GM19455 (cell line): Measurements from ENCODE around the gene KRT4.

Experiments
- ATAC-seq: cut with Tn5 transposase; IDR thresholded peaks from one replicate; pipeline ENCODE4 v1.9.1; 2021; ENCODE audit not compliant: unreplicated experiment

The KRT4 gene

DNA sequence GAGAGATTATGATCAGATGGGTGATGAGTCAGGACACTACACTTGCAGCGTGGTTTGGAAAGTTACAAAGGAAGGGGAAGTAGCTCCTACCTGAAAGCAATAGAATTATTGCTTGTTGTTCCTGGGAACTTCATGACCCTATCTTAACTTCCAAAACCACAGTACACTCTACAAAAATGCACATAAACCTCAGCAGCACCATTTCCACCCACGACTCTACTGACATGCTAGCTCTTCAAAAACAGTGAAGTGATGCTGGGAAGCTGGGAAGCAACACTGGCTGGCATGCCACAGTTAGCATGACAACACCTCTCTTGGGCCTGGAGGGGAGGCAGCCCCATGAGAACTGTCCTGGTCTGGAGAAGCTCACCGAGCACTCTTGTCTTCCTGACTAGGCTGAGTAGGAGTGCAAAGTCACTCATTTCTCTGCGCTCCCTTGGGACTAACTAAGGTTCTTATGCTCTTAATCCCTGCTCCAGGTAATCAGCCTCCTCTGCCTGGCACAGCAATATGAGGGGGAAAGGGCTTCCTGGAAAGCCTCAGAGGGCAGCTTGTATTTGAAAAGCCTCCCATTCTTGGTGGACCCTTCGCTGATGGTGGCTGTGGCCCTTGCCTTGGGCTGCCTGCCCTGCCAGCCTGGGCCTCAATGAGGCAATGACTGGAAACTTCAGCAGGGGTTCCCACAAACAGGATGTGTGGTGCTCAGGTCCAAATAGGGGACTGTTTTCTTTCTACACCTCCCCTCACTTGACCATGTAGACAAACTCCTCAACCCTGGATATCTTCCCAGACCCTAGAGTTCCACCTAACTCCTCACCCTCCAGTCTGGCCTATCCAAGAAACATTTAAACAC lies 19.2 kb downstream of the KRT4 start:
- ATAC-seq, result no peak

DNA sequence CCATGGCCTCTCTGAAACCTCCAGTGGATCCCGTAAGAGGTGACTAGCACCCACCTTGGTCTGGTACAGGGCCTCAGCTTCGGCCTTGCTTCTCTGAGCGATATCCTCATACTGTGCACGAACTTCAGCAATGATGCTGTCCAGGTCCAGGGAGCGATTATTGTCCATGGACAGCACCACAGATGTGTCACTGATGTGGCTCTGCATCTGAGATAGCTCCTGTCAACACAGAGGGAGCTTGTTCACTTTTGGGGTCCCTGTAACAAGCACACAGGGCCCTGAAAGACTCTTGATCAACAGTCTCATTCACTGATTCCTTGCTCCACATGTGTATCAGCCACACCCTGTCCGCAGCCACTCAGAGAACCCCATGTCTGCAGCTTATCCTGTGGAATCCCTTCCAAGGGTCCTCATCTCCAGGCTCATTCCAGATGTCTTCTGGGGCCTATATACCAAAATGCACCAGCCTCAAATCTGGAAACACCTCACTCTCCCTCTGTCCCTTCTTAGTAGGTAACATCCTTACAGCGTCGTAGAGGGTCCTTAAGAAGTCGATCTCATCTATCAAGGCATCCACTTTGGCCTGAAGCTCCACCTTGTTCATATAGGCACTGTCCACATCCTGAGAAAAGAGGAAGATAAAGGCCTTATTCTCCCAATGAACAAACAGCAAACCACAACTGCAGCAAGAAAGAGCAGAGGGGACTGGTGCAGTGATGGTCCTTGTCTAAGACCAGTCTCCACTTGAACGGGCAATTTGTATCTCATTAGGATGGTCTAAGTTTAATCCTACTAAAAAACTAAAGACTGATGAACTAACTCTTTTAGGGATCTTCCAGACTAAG lies 21.5 kb downstream of the KRT4 start:
- ATAC-seq, result no peak

DNA sequence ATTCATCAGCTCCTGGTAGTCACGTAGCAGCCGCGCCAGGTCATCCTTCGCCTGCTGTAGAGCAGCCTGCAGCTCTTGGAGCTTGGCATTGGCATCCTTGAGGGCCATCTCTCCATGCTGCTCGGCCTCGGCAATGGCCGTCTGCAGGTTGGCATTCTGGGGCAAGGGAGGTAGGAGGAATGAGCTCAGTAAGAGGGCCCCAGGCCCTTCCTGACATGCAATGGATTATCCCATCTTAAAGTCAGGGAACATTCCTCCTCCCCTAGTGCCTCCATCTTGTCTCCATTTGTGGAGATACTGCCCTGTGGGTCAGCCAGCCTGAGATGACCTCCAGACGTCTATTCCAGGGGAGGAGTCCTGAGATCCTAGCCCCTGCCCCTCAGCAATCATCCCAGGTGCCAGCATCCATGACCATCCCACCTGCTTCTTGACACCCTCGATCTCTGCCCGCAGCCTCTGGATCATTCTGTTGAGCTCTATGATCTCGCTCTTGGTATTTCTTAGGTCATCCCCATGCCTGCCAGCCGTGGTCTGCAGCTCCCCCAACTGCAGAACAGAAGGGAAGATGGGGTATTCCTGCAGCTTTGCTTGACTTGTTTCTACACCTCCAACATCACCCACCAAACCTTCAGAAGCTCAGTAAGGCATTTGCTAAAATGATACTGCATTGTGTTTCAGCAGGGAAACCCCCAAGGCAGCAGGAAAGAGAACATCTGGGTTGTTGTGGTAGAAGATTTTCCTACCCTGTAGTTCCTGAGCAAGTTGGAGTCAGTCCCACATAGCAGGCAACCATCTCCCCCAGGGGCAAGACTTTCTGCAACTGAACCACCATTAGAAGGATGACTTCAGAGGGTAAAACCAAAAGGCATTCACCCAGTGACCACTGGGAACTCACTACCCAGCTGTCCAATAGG lies 22.4 kb downstream of the KRT4 start:
- no peak for ATAC-seq

DNA sequence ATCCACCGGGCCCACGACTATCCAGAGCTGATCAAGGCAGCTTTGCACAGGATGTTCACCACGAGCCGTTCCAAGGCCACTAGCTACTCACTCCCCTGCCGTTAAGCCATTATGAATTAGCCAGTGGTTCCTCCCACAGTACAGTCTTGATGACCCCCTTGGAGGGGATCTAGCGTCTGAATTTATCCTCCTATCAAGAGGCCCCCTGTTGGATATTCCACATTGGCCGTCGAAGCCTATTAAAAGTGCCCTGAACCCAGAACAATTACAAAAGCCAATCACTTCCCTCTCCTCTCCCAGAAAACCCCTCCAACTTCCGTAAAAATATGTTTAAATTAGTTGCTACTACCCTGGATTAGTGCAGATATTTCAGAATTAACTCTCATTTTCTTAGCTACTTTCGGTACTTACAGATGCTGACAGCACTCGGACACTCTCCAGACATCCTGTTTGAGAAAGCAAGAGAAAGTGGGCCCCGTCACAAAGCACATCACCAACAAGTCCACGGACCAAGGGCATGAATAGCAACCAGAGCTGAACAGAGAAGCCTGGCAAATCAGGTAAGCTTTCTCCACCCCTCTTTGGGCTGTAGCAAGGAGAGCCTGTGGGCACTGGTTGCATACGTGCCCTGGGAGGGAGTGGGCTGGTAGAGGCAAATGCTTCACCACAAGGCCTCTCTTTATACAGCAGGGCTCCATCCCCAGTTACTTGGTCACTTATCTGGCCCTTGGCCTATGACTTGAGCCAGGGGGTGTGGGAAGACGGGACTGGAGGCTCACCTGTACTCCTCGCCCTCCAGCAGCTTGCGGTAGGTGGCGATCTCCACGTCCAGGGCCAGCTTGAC lies 23.3 kb downstream of the KRT4 start:
- no peak for ATAC-seq

DNA sequence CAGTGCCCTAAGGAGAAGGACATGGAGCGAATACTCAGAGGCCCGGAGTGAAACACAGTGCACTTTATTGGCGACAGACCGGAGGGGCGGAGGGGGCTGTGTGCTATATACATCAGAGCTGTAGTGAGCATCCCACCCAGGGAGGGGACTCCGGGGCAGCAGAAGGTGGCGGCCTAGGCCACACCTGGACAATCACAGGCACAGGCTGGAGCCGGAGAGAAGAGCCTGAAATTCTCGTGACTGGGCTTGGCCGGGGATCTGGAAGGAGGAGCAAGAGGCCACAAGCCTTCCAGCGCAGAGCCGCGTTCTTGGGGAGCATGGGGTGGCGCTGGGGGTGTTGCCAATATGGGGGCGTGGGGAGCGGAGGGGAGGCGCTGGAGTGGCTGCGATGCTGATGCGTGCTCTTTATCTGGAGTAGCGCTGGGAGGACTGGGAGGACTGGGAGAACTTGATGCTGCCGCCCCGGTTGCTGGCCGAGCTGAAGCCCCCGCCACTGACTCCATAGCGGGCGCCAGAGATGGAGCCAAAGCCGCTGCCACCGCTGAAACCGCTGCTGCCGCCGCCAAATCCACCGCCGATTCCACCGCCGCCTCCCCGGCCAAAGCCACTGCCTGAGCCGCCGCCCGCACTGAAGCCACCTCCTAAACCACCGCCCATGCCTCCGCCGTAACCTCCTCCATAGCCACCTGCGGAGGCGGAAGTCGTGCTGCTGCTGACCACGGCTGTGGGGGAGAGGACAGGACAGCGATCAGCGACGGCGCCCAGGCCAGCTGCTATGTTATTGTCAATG lies 24.1 kb downstream of the KRT4 start:
- no peak for ATAC-seq

DNA sequence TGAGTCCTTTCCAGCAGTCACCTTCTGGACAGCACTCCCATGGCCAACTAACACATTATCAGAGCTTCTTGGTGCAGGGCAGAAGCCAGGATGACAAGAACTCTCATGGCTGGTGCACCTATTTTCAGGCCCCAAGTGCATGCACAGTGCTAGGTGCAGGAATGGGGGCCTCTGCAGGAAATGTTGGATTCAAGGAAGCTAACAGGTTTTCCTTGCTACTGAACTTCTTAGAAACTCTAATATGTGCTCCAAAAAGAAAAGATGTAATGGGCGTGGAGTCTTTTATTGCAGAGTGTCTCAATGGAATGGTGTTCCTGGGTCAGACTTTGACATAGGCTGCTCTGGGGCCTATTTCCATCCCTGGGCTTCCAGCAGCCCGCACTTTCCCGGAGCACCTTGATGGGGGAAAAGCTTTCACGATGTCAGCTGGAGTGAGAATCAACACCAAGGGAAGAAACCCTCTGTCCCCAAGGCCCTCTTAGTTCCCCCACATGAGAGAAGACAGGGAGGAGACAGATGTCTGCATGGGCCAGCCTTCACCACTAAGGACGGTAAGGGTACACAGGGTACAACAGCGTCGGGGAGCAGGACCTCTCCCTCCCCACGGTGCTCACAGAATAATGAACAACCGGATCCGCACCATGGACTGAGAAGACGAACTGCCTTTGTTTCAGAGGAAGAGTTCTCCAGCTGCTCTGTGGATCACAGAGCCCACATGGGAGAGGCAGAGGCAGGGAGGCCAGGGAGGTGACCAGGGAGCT lies 24.9 kb downstream of the KRT4 start:
- no peak for ATAC-seq

DNA sequence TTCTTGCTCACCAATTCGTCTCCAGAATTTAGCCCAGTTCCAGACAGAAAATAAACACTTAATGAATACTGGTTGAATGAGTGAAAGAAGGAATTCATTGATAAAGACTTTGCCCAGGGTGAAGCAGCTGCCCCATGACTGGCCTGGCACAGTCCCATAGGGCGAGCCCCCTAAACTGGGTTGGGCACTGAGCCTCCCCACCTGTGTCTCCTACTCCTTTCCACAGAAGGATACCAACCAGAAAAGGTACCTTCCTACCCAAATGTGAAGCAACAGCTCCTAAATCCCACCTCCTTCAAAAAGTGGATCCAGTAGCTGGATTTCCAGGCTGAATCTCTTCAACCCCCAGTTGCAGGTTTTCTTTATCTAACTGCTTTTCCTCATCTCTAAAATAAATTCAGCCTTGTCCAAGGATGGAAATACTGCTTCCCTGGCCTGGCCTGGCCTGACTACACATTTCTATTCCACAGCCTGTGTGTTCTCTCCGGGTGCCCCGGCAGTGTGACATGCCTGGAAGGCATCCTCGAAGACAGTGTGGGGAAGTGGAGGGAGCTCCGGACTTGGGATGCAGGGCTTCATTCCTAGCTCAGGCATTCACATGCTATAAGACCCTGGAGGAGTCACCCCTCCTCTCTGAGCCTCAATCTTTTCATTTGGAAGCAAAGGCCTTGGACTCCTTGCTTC lies 25.6 kb downstream of the KRT4 start:
- ATAC-seq, result no peak

DNA sequence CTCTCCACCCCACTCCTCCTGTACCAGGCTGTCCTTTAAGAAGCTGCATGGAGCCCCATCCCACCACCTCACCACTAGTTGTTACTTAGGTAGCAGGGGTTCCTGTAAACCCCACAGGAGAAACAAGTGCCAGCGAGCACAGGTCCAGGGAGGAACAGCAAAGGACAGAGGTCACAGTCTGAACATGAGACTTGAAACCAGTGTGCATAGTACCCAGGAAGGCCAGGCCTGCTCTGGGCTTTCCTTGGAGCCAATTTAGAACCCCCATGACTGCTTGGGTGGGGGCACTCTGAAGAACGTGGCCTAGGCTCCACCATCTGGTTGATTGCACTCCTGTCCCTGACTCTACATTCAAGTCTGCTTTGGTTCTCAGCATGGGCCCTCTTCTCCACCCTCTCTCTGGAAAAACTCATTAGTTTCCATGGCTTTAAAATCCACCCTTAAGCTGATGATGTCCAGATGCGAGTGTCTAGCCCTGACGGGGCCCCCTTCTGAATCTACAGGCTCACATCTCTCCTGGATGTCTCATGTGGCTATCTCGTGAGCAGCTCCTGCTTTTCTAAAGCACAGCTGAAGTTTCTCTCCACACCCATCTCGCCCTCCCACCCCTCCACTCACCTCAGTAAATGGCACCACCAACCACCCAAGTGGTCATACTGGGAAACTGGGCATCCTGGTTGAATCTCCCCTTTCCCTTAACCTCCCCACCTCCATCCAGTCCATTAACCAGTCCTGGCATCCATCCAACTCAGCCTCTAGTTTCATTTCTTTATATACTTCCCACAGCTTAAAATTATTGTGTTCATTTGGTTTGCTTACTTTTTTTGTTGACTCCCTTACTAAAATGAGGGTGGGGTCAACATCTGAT lies 26.4 kb downstream of the KRT4 start:
- no peak for ATAC-seq

DNA sequence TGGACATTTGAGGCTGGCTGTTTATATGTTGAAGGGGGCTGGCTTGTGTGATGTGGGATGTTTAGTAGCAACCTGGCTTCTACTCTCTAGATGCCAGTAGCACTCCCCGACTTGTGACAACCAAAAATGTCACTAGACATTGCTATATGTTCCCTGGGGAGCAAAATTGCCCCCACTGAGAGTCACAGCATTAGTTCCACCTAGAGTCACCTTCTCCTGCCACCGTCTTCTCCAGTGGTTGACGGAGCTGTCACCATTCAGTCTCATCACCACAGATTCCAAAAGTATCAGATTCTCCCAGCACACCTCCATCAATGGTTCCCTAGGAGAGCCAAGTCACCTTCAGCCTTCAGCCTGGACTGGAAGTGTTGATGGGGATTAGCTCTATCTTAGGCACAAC lies 29.0 kb downstream of the KRT4 start:
- ATAC-seq, result no peak

DNA sequence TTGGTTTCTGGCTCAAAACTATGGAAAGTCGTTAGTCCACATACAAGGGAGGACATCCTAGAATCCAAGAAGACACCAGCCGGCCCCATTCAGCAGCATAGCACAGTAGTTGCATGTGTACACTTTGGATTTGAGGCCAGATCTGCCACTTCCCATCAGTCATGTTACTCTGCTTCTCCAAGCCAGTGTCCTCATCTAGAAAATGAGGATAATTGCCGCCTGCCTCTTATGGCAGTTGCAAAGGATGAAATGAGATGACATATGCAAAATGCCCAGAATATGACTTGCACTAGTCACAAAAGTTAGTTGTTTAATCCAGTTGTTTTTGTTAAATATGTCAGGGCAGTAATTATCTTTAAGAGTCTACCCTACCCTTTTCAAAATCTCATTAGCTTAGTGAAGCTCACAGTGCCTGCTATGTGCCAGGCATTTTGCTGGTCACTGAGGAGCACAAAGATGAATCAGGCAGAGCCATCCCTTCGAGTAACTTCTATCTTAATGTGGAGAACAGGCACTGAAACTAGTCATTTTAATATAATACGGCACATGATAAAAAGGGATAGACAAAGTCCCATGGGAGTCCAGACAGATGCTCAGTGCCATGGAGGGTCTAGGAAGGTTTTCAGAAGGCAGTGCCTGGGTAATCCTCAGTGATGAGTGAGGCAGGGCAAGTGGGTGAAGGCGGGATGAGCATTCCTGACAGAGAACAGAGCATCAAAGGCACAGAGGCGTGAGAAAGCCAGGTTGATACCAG lies 30.2 kb downstream of the KRT4 start:
- ATAC-seq, result no peak

DNA sequence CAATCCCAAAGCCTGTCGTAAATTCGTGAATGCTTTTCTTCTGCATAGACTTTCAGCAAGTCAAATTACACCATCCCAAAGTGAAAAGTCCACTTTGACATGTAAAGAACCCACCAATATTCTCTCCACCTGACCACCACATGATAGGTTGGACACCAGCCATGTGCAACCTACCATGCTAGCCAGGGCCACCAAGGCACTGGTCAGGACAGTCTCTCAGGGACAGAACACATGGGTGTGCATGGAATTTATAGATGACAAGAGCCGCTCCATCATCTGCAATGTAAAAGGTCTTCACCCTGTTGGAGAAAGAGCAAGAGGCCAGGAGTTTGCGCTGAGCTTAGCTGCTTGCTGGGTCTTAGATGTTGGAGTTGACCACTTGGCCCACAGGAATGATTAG lies 31.4 kb downstream of the KRT4 start:
- no peak for ATAC-seq

DNA sequence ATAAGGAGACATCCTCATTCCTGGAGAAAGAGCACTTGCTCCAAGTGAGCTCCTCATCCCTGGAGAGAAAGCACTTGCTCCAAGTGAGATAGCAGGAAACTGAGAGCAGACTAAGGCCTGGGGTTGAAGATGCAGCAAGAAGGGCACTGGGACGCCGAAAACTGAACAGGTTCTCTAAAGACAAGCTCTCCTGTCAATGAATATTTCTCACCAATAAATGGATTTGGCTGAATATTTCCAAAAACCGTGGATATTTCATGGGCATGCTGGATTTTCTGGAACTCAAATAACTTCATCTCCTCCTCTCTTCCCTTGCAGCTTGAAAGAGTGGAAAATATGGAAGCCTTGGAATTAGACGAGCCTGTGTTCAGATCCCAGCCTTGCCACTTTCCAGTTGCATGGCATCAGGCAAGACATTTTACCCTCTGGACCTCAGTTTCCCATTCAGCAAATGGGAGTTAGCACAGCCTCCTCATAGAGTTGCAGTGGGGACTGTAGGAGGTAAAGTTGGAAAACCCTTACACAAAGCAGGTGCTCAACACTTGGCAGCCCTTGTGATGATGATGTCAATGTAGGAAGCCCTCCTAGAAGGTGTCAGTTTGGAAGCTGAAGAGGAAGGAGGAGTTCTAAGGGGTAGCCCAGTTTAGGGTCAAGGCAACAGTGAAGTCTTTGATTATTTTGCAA lies 32.4 kb downstream of the KRT4 start:
- no peak for ATAC-seq

DNA sequence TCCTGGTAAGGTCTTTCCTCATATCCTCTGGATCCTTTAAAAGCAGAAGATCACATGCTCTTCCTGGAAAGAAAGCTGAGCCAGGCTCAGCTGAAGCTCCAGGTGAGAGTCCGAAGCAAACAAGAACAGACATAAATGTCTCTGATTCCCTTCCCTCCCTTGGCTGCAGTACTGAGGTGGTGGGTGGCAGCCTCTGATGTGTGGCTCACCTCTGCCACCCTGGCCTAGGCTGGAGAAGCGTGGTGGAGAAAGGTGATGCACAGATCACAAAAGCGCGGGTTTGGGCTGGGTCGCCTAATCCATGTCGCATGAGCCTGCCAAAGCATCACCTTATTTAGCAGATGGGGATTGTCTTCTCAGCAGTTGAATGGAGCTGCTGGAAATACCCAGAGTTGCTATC lies 34.0 kb downstream of the KRT4 start:
- no peak for ATAC-seq

DNA sequence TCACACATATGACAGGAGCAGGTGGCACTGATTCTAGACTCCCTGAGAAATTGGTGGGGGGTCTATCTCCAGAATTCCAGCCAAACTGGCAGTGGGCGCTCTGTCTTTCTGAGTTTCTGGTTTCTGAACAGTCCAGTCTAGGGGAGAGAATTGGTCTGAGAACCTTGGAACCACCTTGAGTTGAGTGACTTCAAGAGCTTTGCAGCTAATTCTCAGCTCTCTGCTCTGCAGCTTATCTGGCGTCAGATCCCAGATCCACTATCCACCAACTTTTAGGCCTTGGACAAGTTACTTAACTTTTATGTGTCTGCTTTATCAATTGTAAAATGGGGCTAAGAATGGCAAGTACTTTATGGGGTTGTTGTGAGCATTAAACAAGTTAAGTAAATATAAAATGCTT lies 35.1 kb downstream of the KRT4 start:
- no peak for ATAC-seq

DNA sequence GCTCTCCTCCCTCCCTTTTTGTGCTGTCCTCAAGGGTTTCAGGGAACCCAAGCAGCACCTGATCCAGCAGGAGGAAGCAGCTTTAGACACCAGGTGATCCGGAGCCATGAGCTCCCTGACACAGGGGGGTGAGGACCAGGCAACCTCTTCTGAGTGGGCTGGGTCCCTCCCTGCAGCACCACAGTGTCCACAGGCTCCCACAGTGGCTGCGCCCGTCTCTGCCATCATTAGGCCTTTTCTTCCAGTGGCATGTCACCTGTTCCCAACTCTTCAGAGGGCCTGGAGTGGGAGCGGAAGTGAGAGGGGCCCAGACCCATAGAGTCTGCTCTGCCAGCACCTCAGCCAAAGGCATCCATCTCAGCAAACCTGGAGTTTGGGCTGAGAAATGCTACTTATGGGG lies 36.4 kb downstream of the KRT4 start:
- no peak for ATAC-seq

DNA sequence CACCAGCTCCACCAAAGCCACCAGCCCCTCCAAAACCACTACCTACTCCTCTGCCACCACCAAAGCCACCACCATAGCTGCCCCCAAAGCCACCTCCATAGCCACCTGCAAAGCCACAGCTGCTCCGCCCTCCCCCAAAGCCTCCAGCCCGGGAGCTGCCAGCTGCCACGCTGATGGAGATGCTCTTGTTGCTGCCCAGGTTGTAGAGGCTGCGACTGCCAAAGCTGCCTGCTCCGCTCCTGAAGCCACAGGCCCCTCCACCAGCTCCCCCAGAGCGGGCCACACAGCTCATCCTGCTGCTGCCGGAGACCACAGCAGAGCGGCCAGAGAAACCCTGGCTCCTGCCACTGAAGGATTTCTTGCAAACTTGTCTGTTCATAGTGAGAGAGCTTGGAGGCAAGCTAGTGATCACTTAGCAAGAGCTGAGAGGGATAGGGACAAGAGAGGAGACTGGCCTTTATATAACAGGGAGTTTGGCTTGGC lies 37.0 kb downstream of the KRT4 start, which contains the start of gene KRT76:
Gene KRT76, minus strand, starts transcription at position 433 of the 483 bp plus-strand sequence. Its CDS starts 54 bp downstream, at position 379.
- no peak for ATAC-seq
